Measurements from ENCODE around the gene ELMO3. TPM values are rescaled to one million over a fixed set of nuclear protein-coding genes. Genes with fewer than 3 reads are reported as not detected.

Gene ELMO3
- total RNA-seq, 2 donors from 2014 or later = 3.0 to 3.1 TPM

DNA sequence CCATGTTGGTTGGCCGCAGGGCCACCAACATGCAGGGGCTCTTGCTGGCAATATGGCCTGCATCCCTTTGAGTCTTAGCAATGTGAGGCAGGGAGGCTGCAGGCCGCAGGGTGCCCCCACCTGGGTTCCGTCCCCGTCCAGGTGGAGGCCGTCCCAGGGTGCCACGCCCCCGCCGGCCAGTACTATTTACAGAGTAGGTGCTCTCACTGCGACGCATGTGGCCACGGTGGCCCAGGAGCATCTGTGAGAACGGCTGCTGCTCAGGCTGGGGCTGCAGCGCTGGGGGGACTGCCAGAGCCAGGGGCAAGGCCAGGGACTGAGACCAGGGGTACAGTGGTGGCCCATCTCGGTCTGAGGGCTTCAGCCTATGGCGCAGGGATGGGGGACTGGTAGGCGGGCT, 18.8 kb upstream of the ELMO3 start:
- H3K27me3 Mint-ChIP-seq (ENCODE audit: low read depth) = peaks cover 40% of the 10 kb centered on the region
- H3K4me3 Mint-ChIP-seq = no peak overlapping the region
- ATAC-seq (replicated peaks in 1 of 2) (no peak), DNase-seq (no peak)
- H3K9me3 Mint-ChIP-seq = no peaks in the 10 kb centered on the region
- H3K4me1 Mint-ChIP-seq (ENCODE audit: low read depth) = peaks cover 21% of the 10 kb centered on the region
- peaks cover 0 to under 1% of the 10 kb centered on the region in 2 donors for H3K36me3 Mint-ChIP-seq (ENCODE audit: insufficient read depth in 2 of 2)
- no peak overlapping the region for H3K27ac Mint-ChIP-seq

DNA sequence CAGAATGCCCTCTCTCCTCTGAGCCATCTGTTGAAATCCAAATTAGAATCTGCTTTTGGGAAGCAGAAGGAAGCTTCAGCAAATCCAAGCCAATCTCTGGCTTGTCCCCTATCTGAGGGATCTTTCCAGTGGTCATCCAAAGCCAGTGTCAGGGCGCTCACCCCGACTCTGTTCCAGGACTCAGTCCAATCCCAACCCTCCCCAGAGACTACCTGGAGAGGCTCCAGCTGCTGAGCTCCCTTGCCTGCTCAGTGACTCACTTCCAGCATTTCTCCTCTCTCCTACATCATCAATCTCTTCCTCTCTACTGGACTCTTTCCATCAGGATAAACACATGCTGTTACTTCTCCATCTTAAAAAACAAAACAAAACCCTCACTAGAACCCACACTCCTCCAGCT, 17.6 kb upstream of the ELMO3 start:
- peaks cover 0 to 2% of the 10 kb centered on the region in 2 donors for H3K36me3 Mint-ChIP-seq (ENCODE audit: insufficient read depth in 2 of 2)
- DNase-seq (no peak), ATAC-seq (replicated peaks in 1 of 2) (no peak)
- no peak overlapping the region for H3K27ac Mint-ChIP-seq
- H3K4me3 Mint-ChIP-seq = no peak overlapping the region
- no peaks in the 10 kb centered on the region for H3K9me3 Mint-ChIP-seq
- peaks cover 28% of the 10 kb centered on the region for H3K4me1 Mint-ChIP-seq (ENCODE audit: low read depth)
- peaks cover 36% of the 10 kb centered on the region for H3K27me3 Mint-ChIP-seq (ENCODE audit: low read depth)

DNA sequence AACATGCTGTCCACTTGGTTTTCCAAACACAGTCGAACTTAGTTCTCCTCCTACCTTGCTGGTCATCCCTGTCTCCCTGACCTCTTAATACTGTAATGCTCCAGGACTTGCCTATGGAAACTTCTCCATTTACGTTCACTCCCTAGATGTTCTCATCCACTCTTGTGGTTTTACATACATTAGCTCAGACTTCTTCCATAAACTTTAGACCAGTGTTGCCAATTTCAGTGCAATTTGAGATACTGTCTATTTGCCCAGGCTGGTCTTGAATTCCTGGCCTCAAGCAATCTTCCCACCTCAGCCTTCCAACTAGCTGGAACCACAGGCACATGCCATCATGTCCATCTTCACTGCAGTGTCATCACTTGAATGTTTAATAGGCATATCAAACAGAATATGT, 16.6 kb upstream of the ELMO3 start:
- H3K36me3 Mint-ChIP-seq (ENCODE audit: insufficient read depth in 2 of 2) = peaks cover 0 to 2% of the 10 kb centered on the region in 2 donors
- no peak overlapping the region for H3K4me3 Mint-ChIP-seq
- H3K27ac Mint-ChIP-seq = no peak overlapping the region
- peaks cover 28% of the 10 kb centered on the region for H3K27me3 Mint-ChIP-seq (ENCODE audit: low read depth)
- no peaks in the 10 kb centered on the region for H3K9me3 Mint-ChIP-seq
- DNase-seq (no peak), ATAC-seq (replicated peaks in 1 of 2) (no peak)
- peaks cover 27% of the 10 kb centered on the region for H3K4me1 Mint-ChIP-seq (ENCODE audit: low read depth)

DNA sequence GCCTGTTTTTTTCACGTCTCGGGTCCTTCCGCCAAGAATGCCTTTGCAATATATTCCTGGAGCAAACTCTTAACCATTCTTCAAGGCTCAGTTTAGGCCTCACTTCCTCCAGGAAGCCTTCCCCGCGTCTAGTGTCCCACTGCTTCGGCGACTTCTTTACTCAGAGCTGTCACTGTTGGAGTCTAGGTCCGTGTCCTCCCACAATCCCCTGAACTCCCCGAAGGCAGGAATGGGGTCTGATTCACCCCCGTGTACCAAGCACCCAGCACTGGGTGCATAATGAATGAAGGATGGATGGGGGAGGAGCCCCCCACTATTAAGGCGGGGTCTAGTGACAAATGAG, 15.7 kb upstream of the ELMO3 start:
- no peak overlapping the region for H3K27ac Mint-ChIP-seq
- no peak for ATAC-seq (replicated peaks in 1 of 2)
- H3K4me1 Mint-ChIP-seq (ENCODE audit: low read depth) = peaks cover 19% of the 10 kb centered on the region
- peaks cover 0 to 2% of the 10 kb centered on the region in 2 donors for H3K36me3 Mint-ChIP-seq (ENCODE audit: insufficient read depth in 2 of 2)
- no peak for DNase-seq
- peaks cover 21% of the 10 kb centered on the region for H3K27me3 Mint-ChIP-seq (ENCODE audit: low read depth)
- no peak overlapping the region for H3K4me3 Mint-ChIP-seq
- no peaks in the 10 kb centered on the region for H3K9me3 Mint-ChIP-seq

DNA sequence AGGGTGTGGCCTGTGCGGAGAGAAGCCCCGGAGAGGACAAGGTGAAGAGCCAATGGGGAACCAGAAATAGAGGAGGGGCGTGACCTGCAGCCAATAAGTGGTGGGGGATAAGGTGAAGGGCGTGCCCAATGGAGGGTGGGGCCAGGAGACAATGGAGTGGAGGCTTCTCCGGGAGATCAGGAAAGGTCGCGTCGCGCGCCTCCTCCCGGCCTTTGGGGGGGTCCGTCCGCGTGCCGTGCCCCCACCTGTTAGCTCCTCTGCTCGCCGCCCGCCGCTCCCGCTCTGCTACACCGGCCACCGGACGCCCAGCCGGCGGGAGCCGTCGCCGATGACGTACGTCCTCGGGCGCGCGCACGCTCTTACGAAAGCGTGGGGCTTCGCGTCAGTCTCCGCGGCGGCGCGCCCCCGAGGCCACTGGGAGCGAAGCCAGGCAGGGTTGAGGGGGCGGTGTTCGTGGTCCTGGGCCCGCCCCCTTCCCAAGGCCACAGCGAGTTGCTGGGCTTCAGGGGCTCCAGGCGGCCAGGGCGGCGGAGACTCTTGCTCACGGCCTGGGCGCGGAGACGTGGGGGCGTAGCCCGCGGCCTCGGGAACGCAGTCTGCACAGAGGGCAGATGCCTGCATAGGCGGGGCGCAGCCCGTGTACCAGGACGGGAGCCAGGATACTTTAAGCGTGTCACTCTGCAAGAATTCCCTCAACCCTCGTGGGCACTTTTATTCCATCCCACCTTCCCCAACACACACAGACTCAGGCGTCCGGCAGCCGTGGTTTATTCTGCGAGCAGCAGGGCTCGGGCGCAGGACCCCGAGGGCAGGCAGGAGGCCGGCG, 15.1 kb upstream of the ELMO3 start, which contains the start of gene MATCAP1:
Gene MATCAP1, minus strand, starts transcription at position 337 of the 826 bp plus-strand sequence. CDS start 3,353 bp downstream, outside the sequence.
- no peaks in the 10 kb centered on the region for H3K9me3 Mint-ChIP-seq
- H3K27ac Mint-ChIP-seq = no peak within 1 kb of the TSS
- peaks cover 18% of the 10 kb centered on the region for H3K27me3 Mint-ChIP-seq (ENCODE audit: low read depth)
- no peak within 1 kb of the TSS for H3K4me3 Mint-ChIP-seq
- peaks cover 0 to 2% of the 10 kb centered on the region in 2 donors for H3K36me3 Mint-ChIP-seq (ENCODE audit: insufficient read depth in 2 of 2)
- peak; percentile 95 to 96 for ATAC-seq (replicated peaks in 1 of 2)
- peaks cover 16% of the 10 kb centered on the region for H3K4me1 Mint-ChIP-seq (ENCODE audit: low read depth)
- DNase-seq = peak; percentile 93 to 97

DNA sequence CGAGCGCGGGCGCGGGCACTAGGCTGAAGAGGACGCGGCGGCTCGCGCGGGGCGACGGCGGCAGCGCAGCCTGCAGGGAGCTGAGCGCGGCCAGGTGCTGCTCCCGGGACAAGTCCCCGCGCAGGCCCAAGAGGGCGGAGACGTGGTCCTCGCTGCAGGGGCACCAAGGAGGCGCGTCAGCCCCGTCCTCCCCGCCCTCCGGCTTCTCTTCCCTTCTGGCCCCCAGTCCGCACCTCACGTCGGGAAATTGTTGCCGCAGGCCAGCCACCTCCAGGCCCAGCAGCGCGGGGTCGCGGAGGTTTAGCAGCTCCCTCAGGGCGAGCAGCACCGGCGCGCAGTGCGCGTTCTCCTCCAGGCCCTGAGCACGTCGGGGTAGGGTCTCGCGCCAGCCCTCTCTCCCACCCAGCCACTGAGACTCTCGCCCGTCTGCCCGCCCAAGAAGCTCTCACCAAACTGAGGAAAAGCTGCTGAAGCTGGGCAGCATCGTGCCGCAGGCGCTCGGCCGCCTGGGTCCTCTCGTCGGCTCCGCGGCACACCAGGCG, 14.4 kb upstream of the ELMO3 start:
- ATAC-seq (replicated peaks in 1 of 2) (peak; percentile 2 to 14), DNase-seq (peak; percentile 41 to 55)
- Mint-ChIP-seq H3K27me3 (ENCODE audit: low read depth) (peaks cover 12% of the 10 kb centered on the region), H3K4me1 (ENCODE audit: low read depth) (peaks cover 14% of the 10 kb centered on the region), H3K4me3 (no peak overlapping the region), H3K36me3 (ENCODE audit: insufficient read depth in 2 of 2) (peaks cover 0 to 2% of the 10 kb centered on the region in 2 donors), H3K27ac (no peak overlapping the region), H3K9me3 (no peaks in the 10 kb centered on the region)

DNA sequence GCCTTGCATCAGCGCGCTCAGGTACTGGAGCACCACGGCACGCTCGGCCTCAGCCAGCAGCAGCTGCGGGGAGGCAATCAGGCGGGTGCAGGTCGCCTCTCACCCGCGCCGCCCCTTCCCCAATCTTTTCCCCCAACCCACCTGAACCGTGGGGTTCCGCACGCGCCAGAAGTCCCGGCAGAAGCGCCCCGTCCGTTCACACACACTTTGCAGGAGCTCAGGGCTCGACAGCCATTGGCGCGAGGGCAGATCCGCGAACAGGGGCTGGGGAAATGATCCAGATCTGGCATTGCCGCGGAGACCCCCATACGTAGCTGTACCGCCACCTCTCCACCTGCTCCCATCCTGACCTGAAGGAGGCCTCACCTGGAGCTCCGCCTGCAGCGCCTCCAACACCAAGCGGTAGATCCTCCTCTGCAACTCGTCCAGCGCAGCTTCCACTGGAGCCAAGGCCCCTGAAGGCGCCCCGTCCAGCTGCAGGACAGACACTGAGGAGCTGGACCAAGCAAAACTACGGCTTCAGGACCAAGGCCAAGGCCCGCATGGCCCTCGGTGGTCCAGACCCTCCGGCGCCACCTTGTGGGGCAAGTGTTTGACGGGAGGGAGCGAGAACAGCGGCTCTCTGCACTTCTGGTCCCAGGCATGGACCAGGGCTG, 13.8 kb upstream of the ELMO3 start:
- peak overlapping the region; percentile 58 for H3K27ac Mint-ChIP-seq
- peaks cover 14% of the 10 kb centered on the region for H3K4me1 Mint-ChIP-seq (ENCODE audit: low read depth)
- peaks cover 0 to 2% of the 10 kb centered on the region in 2 donors for H3K36me3 Mint-ChIP-seq (ENCODE audit: insufficient read depth in 2 of 2)
- H3K27me3 Mint-ChIP-seq (ENCODE audit: low read depth) = peaks cover 12% of the 10 kb centered on the region
- ATAC-seq (replicated peaks in 1 of 2) (peak; percentile 28 to 34), DNase-seq (peak; percentile 90 to 92)
- no peaks in the 10 kb centered on the region for H3K9me3 Mint-ChIP-seq
- peak overlapping the region in 1 of 2 donors; percentile 94 for H3K4me3 Mint-ChIP-seq

DNA sequence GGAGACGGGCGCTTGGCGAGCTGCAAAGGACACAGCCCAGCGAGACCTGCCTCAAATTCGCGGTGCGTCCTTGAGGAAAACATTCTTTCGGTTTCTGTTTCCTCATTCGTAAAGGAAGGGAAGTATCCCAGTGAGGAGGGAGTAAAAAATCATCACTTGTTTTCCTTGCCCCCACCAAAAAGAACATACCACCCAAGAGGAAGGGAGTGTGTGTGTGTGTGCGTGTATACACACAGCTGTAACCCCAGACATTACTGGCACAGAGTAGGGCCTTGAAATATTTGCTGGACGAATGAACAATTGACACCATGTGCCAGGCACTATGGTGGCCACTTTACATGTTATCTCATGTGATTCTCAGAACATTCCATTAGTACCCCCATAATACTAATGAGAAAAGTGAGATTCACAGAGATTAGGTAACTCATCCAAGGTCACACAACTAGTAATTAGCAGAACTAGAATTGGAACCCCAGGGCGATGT, 13.2 kb upstream of the ELMO3 start:
- Mint-ChIP-seq H3K27ac (no peak overlapping the region), H3K4me3 (peak overlapping the region in 1 of 2 donors; percentile 94), H3K9me3 (no peaks in the 10 kb centered on the region), H3K4me1 (ENCODE audit: low read depth) (peaks cover 14% of the 10 kb centered on the region), H3K36me3 (ENCODE audit: insufficient read depth in 2 of 2) (peaks cover 0 to 2% of the 10 kb centered on the region in 2 donors), H3K27me3 (ENCODE audit: low read depth) (peaks cover 12% of the 10 kb centered on the region)
- DNase-seq = no peak
- ATAC-seq (replicated peaks in 1 of 2) = no peak

DNA sequence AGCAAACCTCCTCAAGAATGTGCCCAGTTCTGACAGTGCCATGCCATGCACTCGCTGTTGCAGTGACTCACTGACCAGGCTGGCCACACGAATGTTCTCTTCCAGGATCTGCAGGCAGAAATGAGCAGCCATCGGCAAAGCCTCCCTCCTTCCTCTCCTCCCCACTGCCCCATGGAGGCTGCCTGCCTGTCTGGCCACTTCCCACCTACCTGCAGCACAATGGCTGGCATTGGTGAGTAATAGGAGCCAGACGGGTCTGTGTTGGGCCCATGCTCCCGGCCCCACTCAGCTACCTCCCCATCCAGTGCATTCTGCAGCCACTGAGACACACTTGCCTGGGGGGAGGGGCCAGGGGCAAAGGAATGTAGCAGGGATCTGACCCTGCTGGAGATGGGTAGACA, 12.4 kb upstream of the ELMO3 start:
- DNase-seq = no peak
- ATAC-seq (replicated peaks in 1 of 2) = no peak
- H3K4me3 Mint-ChIP-seq = no peak overlapping the region
- peaks cover 12% of the 10 kb centered on the region for H3K27me3 Mint-ChIP-seq (ENCODE audit: low read depth)
- H3K9me3 Mint-ChIP-seq = no peaks in the 10 kb centered on the region
- H3K36me3 Mint-ChIP-seq (ENCODE audit: insufficient read depth in 2 of 2) = peaks cover 0 to 2% of the 10 kb centered on the region in 2 donors
- H3K27ac Mint-ChIP-seq = no peak overlapping the region
- peaks cover 21% of the 10 kb centered on the region for H3K4me1 Mint-ChIP-seq (ENCODE audit: low read depth)

DNA sequence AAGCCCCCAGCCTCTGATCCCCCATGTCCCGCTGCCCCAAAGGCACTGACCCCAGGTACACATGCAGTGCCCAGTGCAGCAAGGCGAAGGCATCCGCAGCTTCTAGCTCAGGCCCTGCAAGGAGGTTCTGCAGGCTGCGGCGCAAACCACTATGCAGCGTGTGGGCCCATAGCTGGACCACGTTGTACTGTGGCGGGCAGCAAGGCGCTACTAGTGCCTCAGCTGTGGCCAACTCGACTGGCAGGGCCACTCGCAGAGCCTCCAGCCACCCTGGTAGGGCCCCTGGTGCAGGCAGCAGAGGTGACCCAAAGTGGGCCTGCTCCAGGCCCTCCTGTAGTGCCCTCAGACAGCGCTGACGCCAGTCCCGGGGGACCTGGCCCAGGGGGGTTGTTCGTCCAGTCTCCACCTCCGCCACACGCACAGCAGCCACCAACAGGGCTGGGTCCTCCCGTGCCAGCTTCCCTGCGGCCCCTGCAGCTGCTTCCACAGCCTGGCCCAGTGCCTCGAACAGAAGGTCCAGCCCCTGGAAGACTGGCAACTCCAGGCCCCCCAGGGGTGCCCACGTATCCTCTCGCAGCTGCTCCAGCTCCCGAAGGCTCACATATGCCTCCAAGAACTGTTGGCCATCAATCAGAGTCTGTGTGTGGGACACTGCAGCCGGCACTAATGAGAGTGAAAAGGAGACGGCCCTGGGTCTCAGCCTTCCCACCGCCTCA, 11.6 kb upstream of the ELMO3 start:
- DNase-seq (no peak), ATAC-seq (replicated peaks in 1 of 2) (no peak)
- H3K36me3 Mint-ChIP-seq (ENCODE audit: insufficient read depth in 2 of 2) = peaks cover 0 to 2% of the 10 kb centered on the region in 2 donors
- no peak overlapping the region for H3K4me3 Mint-ChIP-seq
- H3K27ac Mint-ChIP-seq = no peak overlapping the region
- H3K4me1 Mint-ChIP-seq (ENCODE audit: low read depth) = peaks cover 25% of the 10 kb centered on the region
- H3K27me3 Mint-ChIP-seq (ENCODE audit: low read depth) = peaks cover 12% of the 10 kb centered on the region
- no peaks in the 10 kb centered on the region for H3K9me3 Mint-ChIP-seq

DNA sequence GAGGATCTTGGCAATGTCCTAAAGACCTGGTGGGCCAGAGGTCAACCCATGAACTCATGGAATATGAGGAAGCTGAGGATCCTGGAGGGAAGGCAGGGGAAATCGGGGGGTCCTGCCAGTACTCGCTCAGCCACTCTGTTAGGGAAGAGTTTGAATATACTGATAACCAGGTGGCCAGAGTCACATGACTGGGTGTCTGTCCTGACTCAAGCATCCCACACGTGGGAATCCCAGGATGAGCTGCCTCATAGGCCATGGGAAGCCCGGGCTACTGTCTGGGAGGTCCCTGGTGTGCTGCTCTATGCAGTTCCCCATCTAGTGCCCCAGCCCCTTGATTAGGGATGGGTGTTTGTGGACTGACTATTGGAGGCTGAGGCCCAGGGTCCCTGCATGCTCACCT, 10.6 kb upstream of the ELMO3 start:
- Mint-ChIP-seq H3K4me3 (no peak overlapping the region), H3K27ac (no peak overlapping the region), H3K27me3 (ENCODE audit: low read depth) (peaks cover 12% of the 10 kb centered on the region), H3K9me3 (no peaks in the 10 kb centered on the region), H3K4me1 (ENCODE audit: low read depth) (peaks cover 35% of the 10 kb centered on the region), H3K36me3 (ENCODE audit: insufficient read depth in 2 of 2) (peaks cover 0 to 3% of the 10 kb centered on the region in 2 donors)
- ATAC-seq (replicated peaks in 1 of 2) = no peak
- DNase-seq = no peak

DNA sequence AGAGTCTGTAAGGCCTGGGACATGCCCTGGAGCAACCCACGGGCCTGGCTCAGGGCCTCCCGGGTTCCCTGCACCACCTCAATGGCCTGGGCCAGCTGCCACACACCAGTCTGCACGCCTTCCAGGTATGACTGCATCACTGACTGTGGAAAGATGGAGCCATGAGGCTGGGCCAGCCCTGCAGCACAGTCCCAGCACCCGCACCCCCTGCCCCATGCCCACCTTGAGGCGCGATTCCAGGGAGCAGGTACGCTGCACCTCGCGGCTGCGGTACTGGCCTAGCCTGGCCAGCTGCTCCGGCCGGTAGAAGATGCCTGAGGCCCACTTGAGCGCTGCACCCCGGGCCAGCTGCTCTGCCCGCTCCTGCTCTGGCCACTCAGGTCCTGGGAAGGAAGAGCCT, 10.1 kb upstream of the ELMO3 start:
- Mint-ChIP-seq H3K27ac (no peak overlapping the region), H3K27me3 (ENCODE audit: low read depth) (peaks cover 12% of the 10 kb centered on the region), H3K4me3 (no peak overlapping the region), H3K36me3 (ENCODE audit: insufficient read depth in 2 of 2) (peaks cover 0 to 3% of the 10 kb centered on the region in 2 donors), H3K4me1 (ENCODE audit: low read depth) (peaks cover 40% of the 10 kb centered on the region), H3K9me3 (no peaks in the 10 kb centered on the region)
- ATAC-seq (replicated peaks in 1 of 2) (no peak), DNase-seq (no peak)

Measured in activated T-cell treated with anti-CD3 and anti-CD28 coated beads, Interleukin-2, amount 50 U/mL, for 72 hours (primary cell).